ENCODE measurements around the gene RAB5B.

DNA sequence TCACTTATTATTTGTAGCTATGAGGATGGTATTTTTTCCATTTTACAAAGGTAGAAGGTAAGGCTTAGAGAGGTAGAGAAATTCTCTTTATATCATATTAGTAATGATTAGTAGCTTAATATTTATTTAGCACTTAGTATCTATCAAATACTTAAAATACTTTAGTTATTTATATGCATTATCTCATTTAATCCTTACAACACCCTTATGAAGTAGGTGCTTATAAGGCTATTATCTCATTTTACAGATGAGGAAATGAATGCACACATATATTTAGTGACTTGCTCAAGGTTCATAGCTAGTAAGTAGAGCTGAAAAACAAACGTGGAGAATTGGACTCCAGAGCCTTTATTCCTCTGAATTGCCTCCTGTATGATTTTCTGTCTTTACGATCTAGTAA lies 11.0 kb downstream of the RAB5B start:
- TF ChIP-seq ZNF398 (tag by site-specific recombination; IDR thresholded peaks at IDR 0.05), result no peak
- TF ChIP-seq ZNF549 (tag by site-specific recombination; IDR thresholded peaks at IDR 0.05), result no peak
- TF ChIP-seq ZBTB48 (tag by site-specific recombination; IDR thresholded peaks at IDR 0.05), result no peak
- TF ChIP-seq, protein P1, sequence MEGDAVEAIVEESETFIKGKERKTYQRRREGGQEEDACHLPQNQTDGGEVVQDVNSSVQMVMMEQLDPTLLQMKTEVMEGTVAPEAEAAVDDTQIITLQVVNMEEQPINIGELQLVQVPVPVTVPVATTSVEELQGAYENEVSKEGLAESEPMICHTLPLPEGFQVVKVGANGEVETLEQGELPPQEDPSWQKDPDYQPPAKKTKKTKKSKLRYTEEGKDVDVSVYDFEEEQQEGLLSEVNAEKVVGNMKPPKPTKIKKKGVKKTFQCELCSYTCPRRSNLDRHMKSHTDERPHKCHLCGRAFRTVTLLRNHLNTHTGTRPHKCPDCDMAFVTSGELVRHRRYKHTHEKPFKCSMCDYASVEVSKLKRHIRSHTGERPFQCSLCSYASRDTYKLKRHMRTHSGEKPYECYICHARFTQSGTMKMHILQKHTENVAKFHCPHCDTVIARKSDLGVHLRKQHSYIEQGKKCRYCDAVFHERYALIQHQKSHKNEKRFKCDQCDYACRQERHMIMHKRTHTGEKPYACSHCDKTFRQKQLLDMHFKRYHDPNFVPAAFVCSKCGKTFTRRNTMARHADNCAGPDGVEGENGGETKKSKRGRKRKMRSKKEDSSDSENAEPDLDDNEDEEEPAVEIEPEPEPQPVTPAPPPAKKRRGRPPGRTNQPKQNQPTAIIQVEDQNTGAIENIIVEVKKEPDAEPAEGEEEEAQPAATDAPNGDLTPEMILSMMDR (tag by site-specific recombination; IDR thresholded peaks at IDR 0.05), result no peak
- TF ChIP-seq ZNF560 (tag by site-specific recombination; IDR thresholded peaks at IDR 0.05; ENCODE audit: borderline replicate concordance), result no peak
- TF ChIP-seq ZNF311 (tag by site-specific recombination; IDR thresholded peaks at IDR 0.05; ENCODE audit: borderline replicate concordance), result no peak
- no peak for TF ChIP-seq ZNF623 (tag by site-specific recombination; IDR thresholded peaks at IDR 0.05)
- no peak for TF ChIP-seq ZNF544 (tag by site-specific recombination; IDR thresholded peaks at IDR 0.05)
- TF ChIP-seq PRDM10 (tag by site-specific recombination; IDR thresholded peaks at IDR 0.05), result no peak
- TF ChIP-seq, protein P2, sequence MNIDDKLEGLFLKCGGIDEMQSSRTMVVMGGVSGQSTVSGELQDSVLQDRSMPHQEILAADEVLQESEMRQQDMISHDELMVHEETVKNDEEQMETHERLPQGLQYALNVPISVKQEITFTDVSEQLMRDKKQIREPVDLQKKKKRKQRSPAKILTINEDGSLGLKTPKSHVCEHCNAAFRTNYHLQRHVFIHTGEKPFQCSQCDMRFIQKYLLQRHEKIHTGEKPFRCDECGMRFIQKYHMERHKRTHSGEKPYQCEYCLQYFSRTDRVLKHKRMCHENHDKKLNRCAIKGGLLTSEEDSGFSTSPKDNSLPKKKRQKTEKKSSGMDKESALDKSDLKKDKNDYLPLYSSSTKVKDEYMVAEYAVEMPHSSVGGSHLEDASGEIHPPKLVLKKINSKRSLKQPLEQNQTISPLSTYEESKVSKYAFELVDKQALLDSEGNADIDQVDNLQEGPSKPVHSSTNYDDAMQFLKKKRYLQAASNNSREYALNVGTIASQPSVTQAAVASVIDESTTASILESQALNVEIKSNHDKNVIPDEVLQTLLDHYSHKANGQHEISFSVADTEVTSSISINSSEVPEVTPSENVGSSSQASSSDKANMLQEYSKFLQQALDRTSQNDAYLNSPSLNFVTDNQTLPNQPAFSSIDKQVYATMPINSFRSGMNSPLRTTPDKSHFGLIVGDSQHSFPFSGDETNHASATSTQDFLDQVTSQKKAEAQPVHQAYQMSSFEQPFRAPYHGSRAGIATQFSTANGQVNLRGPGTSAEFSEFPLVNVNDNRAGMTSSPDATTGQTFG (tag by site-specific recombination; IDR thresholded peaks at IDR 0.05; ENCODE audit: borderline replicate concordance), result no peak
- no peak for TF ChIP-seq PBX3 (CRISPR knock-in tag; IDR thresholded peaks at IDR 0.05)
- no peak for TF ChIP-seq YY1 (tag by site-specific recombination; IDR thresholded peaks at IDR 0.05)
- TF ChIP-seq, protein P3, sequence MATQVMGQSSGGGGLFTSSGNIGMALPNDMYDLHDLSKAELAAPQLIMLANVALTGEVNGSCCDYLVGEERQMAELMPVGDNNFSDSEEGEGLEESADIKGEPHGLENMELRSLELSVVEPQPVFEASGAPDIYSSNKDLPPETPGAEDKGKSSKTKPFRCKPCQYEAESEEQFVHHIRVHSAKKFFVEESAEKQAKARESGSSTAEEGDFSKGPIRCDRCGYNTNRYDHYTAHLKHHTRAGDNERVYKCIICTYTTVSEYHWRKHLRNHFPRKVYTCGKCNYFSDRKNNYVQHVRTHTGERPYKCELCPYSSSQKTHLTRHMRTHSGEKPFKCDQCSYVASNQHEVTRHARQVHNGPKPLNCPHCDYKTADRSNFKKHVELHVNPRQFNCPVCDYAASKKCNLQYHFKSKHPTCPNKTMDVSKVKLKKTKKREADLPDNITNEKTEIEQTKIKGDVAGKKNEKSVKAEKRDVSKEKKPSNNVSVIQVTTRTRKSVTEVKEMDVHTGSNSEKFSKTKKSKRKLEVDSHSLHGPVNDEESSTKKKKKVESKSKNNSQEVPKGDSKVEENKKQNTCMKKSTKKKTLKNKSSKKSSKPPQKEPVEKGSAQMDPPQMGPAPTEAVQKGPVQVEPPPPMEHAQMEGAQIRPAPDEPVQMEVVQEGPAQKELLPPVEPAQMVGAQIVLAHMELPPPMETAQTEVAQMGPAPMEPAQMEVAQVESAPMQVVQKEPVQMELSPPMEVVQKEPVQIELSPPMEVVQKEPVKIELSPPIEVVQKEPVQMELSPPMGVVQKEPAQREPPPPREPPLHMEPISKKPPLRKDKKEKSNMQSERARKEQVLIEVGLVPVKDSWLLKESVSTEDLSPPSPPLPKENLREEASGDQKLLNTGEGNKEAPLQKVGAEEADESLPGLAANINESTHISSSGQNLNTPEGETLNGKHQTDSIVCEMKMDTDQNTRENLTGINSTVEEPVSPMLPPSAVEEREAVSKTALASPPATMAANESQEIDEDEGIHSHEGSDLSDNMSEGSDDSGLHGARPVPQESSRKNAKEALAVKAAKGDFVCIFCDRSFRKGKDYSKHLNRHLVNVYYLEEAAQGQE (tag by site-specific recombination; IDR thresholded peaks at IDR 0.05), result no peak
- no peak for TF ChIP-seq ZNF660 (tag by site-specific recombination; IDR thresholded peaks at IDR 0.05)
